ENCODE results near the gene ETNK2. TPM values are rescaled to one million over a fixed set of nuclear protein-coding genes. Genes with fewer than 3 reads are reported as not detected.

ETNK2 gene
- total and polyA plus RNA-seq, 2 experiments from 2014 or later: 7.6 to 26.2 TPM

GRCh38 chr1:204197068-204197467 is 45.2 kb upstream of the ETNK2 start (continued):
- no peak for TF ChIP-seq ETS1 (IDR thresholded peaks at IDR 0.05)
- TF ChIP-seq POLR2AphosphoS5 (IDR thresholded peaks at IDR 0.05; ENCODE audit: low read depth): no peak
- no peak for TF ChIP-seq REST (IDR thresholded peaks at IDR 0.05; ENCODE audit: unreplicated experiment)
- no peak for TF ChIP-seq JUNB (IDR thresholded peaks at IDR 0.05; ENCODE audit: unreplicated experiment)
- no peak for TF ChIP-seq ZNF114 (CRISPR knock-in tag; IDR thresholded peaks at IDR 0.05)
- TF ChIP-seq NANOG (IDR thresholded peaks at IDR 0.05; ENCODE audit: borderline replicate concordance): no peak

- H3K4me1 ChIP-seq (ENCODE audit: insufficient read depth): no peaks in the 10 kb centered on the region; the same call in 1 of the 2 replicates
- DNase-seq (ENCODE audit: low spot score): peak; percentile 32
- peak within 1 kb of the TSS; percentile 48; the same call in 1 of the 2 replicates for H3K4me2 ChIP-seq
- H3K9me2 ChIP-seq (ENCODE audit: insufficient read depth): no peaks in the 10 kb centered on the region
- H3K4me1 Mint-ChIP-seq: peaks cover 12% of the 10 kb centered on the region
- no peaks in the 10 kb centered on the region for H3K36me3 Mint-ChIP-seq (ENCODE audit: low read depth)
- peaks cover 8% of the 10 kb centered on the region for H3K27me3 Mint-ChIP-seq (ENCODE audit: insufficient read depth, low read depth, poor library complexity)
- H3K36me3 ChIP-seq (ENCODE audit: insufficient read depth): no peaks in the 10 kb centered on the region
- peak; percentile 34 for ATAC-seq
- H3K9me3 Mint-ChIP-seq: no peaks in the 10 kb centered on the region; the same call in 2 of the 3 replicates
- H4K20me1 ChIP-seq (replicated peaks; ENCODE audit: insufficient read depth): no peaks in the 10 kb centered on the region
- H3K79me2 ChIP-seq (replicated peaks; ENCODE audit: insufficient read depth): no peaks in the 10 kb centered on the region
- H3F3A ChIP-seq (replicated peaks; ENCODE audit: low read depth): no peaks in the 10 kb centered on the region
- no peak within 1 kb of the TSS for H3K4me3 ChIP-seq
- no peak within 1 kb of the TSS for H3K4me3 Mint-ChIP-seq
- H2AFZ ChIP-seq: no peak within 1 kb of the TSS
- H3K27ac Mint-ChIP-seq: no peak within 1 kb of the TSS
- no peak within 1 kb of the TSS for H3K27ac ChIP-seq (ENCODE audit: low read depth)
- H3K27me3 ChIP-seq (ENCODE audit: insufficient read depth): peaks cover 3% of the 10 kb centered on the region; the same call in 1 of the 2 replicates
- TF ChIP-seq ZNF114 (CRISPR knock-in tag; IDR thresholded peaks at IDR 0.05): no peak
- no peak for TF ChIP-seq ZNF331 (CRISPR knock-in tag; IDR thresholded peaks at IDR 0.05; ENCODE audit: low read depth)
- TF ChIP-seq POLR2AphosphoS5 (IDR thresholded peaks at IDR 0.05; ENCODE audit: low read depth): no peak
- TF ChIP-seq, protein P1, sequence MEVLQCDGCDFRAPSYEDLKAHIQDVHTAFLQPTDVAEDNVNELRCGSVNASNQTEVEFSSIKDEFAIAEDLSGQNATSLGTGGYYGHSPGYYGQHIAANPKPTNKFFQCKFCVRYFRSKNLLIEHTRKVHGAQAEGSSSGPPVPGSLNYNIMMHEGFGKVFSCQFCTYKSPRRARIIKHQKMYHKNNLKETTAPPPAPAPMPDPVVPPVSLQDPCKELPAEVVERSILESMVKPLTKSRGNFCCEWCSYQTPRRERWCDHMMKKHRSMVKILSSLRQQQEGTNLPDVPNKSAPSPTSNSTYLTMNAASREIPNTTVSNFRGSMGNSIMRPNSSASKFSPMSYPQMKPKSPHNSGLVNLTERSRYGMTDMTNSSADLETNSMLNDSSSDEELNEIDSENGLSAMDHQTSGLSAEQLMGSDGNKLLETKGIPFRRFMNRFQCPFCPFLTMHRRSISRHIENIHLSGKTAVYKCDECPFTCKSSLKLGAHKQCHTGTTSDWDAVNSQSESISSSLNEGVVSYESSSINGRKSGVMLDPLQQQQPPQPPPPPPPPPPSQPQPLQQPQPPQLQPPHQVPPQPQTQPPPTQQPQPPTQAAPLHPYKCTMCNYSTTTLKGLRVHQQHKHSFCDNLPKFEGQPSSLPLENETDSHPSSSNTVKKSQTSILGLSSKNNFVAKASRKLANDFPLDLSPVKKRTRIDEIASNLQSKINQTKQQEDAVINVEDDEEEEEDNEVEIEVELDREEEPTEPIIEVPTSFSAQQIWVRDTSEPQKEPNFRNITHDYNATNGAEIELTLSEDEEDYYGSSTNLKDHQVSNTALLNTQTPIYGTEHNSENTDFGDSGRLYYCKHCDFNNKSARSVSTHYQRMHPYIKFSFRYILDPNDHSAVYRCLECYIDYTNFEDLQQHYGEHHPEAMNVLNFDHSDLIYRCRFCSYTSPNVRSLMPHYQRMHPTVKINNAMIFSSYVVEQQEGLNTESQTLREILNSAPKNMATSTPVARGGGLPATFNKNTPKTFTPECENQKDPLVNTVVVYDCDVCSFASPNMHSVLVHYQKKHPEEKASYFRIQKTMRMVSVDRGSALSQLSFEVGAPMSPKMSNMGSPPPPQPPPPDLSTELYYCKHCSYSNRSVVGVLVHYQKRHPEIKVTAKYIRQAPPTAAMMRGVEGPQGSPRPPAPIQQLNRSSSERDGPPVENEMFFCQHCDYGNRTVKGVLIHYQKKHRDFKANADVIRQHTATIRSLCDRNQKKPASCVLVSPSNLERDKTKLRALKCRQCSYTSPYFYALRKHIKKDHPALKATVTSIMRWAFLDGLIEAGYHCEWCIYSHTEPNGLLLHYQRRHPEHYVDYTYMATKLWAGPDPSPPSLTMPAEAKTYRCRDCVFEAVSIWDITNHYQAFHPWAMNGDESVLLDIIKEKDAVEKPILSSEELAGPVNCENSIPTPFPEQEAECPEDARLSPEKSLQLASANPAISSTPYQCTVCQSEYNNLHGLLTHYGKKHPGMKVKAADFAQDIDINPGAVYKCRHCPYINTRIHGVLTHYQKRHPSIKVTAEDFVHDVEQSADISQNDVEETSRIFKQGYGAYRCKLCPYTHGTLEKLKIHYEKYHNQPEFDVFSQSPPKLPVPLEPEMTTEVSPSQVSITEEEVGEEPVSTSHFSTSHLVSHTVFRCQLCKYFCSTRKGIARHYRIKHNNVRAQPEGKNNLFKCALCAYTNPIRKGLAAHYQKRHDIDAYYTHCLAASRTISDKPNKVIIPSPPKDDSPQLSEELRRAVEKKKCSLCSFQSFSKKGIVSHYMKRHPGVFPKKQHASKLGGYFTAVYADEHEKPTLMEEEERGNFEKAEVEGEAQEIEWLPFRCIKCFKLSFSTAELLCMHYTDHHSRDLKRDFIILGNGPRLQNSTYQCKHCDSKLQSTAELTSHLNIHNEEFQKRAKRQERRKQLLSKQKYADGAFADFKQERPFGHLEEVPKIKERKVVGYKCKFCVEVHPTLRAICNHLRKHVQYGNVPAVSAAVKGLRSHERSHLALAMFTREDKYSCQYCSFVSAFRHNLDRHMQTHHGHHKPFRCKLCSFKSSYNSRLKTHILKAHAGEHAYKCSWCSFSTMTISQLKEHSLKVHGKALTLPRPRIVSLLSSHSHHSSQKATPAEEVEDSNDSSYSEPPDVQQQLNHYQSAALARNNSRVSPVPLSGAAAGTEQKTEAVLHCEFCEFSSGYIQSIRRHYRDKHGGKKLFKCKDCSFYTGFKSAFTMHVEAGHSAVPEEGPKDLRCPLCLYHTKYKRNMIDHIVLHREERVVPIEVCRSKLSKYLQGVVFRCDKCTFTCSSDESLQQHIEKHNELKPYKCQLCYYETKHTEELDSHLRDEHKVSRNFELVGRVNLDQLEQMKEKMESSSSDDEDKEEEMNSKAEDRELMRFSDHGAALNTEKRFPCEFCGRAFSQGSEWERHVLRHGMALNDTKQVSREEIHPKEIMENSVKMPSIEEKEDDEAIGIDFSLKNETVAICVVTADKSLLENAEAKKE (CRISPR knock-in tag; IDR thresholded peaks at IDR 0.05): no peak
- no peak for TF ChIP-seq REST (IDR thresholded peaks at IDR 0.05; ENCODE audit: unreplicated experiment)
- no peak for TF ChIP-seq NANOG (IDR thresholded peaks at IDR 0.05; ENCODE audit: borderline replicate concordance)
- TF ChIP-seq CREB1 (CRISPR knock-in tag; IDR thresholded peaks at IDR 0.05; ENCODE audit: low read depth): no peak
- TF ChIP-seq JUNB (IDR thresholded peaks at IDR 0.05; ENCODE audit: unreplicated experiment): no peak
These were observed 44.4 kb upstream of the ETNK2 start, which contains the start of gene KISS1 for GRCh38 chr1:204196068-204196795. Gene KISS1 (minus strand): TSS chr1:204196491. CDS start chr1:204192876, 3,615 bp downstream.
